ENCODE data around the gene TRAPPC10. TPM values are rescaled to one million over a fixed set of nuclear protein-coding genes. Genes with fewer than 3 reads are reported as not detected.

Gene TRAPPC10
- total and polyA plus RNA-seq, 2 donors (not counting 1 experiment from before 2014, with no cell fraction given) = 61.7 to 145 TPM

DNA sequence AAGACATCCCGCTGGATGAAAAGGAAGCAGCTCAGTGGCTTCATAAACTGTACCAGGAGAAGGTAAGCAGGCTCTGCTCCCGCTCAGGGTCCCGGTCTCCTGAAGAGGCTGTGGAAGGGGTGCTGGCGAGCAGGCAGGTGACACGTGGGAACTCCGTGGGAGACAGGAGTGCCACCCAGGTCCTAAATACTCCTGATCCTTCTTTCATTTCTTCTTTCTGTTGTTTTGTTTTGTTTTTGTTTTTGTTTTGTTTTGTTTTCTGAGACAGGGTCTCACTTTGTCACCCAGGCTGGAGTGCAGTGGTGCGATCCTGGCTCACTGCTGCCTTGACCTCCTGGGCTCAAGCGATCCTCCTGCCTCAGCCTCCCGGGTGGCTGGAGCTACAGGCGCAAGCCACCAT, 34.0 kb upstream of the TRAPPC10 start:
- CTCF ChIA-PET = interaction anchor here (0.7 to 4.0 kb wide), 4 partner anchors 168 to 806 kb away, joined by 3 to 46 read pairs (median 4); no protein-coding TSS in a partner anchor

GRCh38 chr21:43979654-43980053, 32.5 kb upstream of the TRAPPC10 start:
- H3K4me1 ChIP-seq (ENCODE audit: control insufficient read depth in 2 of 2, insufficient read depth in 2 of 2, low read length in 2 of 2) = peaks cover 0 to 6% of the 10 kb centered on the region in 2 donors
- intact Hi-C loops (cut with micrococcal nuclease) = no loop called here
- Mint-ChIP-seq H3K4me1 (peaks cover 8% of the 10 kb centered on the region), H3K27ac (no peak overlapping the region), H3K4me3 (no peak overlapping the region), H3K9me3 (ENCODE audit: insufficient read depth) (no peaks in the 10 kb centered on the region), H3K27me3 (no peaks in the 10 kb centered on the region)
- ChIA-PET POLR2A (no interaction called here), CTCF (interaction anchor here (1.9 kb wide), 1 partner anchor 813 kb away, joined by 7 read pairs; no protein-coding TSS in a partner anchor)
- H3K36me3 ChIP-seq (replicated peaks in 1 of 2; ENCODE audit: control extremely low read depth in 1 of 2, control insufficient read depth in 1 of 2, extremely low read depth in 1 of 2, insufficient read depth in 2 of 2, low read length in 1 of 2) = peaks cover 0 to 11% of the 10 kb centered on the region in 2 experiments
- 90% methylated on average over 7 of the region's 7 CpGs for WGBS (ENCODE audit: insufficient coverage)
- ATAC-seq (ENCODE audit: low read depth) = no peak
- no peaks in the 10 kb centered on the region for H3K27me3 ChIP-seq (replicated peaks in 1 of 4; ENCODE audit: control extremely low read depth in 1 of 4, control insufficient read depth in 3 of 4, insufficient read depth in 4 of 4, low read length in 3 of 4)
- no peak for DNase-seq
- H3K4me3 ChIP-seq (ENCODE audit: control extremely low read depth in 1 of 5, extremely low read depth in 1 of 5, insufficient read depth in 1 of 5, low read depth in 2 of 5, low read length in 4 of 5) = no peak overlapping the region
- H3K79me2 ChIP-seq (ENCODE audit: control insufficient read depth, insufficient read depth, low read length) = no peaks in the 10 kb centered on the region
- H3K4me2 ChIP-seq (replicated peaks; ENCODE audit: low read depth, low read length, poor library complexity, severe bottlenecking) = no peak overlapping the region
- no peaks in the 10 kb centered on the region for H4K20me1 ChIP-seq (ENCODE audit: control insufficient read depth, insufficient read depth, low read length, poor library complexity, severe bottlenecking)
- no peaks in the 10 kb centered on the region for H3K9me3 ChIP-seq (ENCODE audit: control extremely low read depth in 1 of 3, control insufficient read depth in 2 of 3, insufficient read depth in 1 of 3, low read length in 2 of 3)
- no peak overlapping the region for H3K9ac ChIP-seq (ENCODE audit: low read length)
- TF ChIP-seq EZH2 (IDR thresholded peaks at IDR 0.05; ENCODE audit: borderline replicate concordance, insufficient read depth, low read depth, low read length, poor library complexity, severe bottlenecking) = no peak
- TF ChIP-seq, protein P1, sequence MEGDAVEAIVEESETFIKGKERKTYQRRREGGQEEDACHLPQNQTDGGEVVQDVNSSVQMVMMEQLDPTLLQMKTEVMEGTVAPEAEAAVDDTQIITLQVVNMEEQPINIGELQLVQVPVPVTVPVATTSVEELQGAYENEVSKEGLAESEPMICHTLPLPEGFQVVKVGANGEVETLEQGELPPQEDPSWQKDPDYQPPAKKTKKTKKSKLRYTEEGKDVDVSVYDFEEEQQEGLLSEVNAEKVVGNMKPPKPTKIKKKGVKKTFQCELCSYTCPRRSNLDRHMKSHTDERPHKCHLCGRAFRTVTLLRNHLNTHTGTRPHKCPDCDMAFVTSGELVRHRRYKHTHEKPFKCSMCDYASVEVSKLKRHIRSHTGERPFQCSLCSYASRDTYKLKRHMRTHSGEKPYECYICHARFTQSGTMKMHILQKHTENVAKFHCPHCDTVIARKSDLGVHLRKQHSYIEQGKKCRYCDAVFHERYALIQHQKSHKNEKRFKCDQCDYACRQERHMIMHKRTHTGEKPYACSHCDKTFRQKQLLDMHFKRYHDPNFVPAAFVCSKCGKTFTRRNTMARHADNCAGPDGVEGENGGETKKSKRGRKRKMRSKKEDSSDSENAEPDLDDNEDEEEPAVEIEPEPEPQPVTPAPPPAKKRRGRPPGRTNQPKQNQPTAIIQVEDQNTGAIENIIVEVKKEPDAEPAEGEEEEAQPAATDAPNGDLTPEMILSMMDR (IDR thresholded peaks at IDR 0.05) = no peak
- no peak overlapping the region for H2AFZ ChIP-seq (ENCODE audit: insufficient read depth, low read depth, low read length, poor library complexity, severe bottlenecking)
- H3K27ac ChIP-seq (ENCODE audit: low read length in 2 of 2) = no peak overlapping the region

More for the DNA sequence above, 34.0 kb upstream of the TRAPPC10 start:
- peaks cover 8% of the 10 kb centered on the region for H3K4me1 Mint-ChIP-seq
- H3K4me3 Mint-ChIP-seq = no peak overlapping the region
- H3K27me3 Mint-ChIP-seq = no peaks in the 10 kb centered on the region
- Histone ChIP-seq H3K27ac (ENCODE audit: low read length in 2 of 2) (no peak overlapping the region), H4K20me1 (ENCODE audit: control insufficient read depth, insufficient read depth, low read length, poor library complexity, severe bottlenecking) (no peaks in the 10 kb centered on the region), H3K36me3 (replicated peaks in 1 of 2; ENCODE audit: control extremely low read depth in 1 of 2, control insufficient read depth in 1 of 2, extremely low read depth in 1 of 2, insufficient read depth in 2 of 2, low read length in 1 of 2) (peaks cover 0 to 11% of the 10 kb centered on the region in 2 experiments), H3K9me3 (ENCODE audit: control extremely low read depth in 1 of 3, control insufficient read depth in 2 of 3, insufficient read depth in 1 of 3, low read length in 2 of 3) (no peaks in the 10 kb centered on the region), H3K27me3 (replicated peaks in 1 of 4; ENCODE audit: control extremely low read depth in 1 of 4, control insufficient read depth in 3 of 4, insufficient read depth in 4 of 4, low read length in 3 of 4) (no peaks in the 10 kb centered on the region), H3K4me1 (ENCODE audit: control insufficient read depth in 2 of 2, insufficient read depth in 2 of 2, low read length in 2 of 2) (peaks cover 0 to 6% of the 10 kb centered on the region in 2 donors), H3K79me2 (ENCODE audit: control insufficient read depth, insufficient read depth, low read length) (no peaks in the 10 kb centered on the region), H3K4me2 (replicated peaks; ENCODE audit: low read depth, low read length, poor library complexity, severe bottlenecking) (no peak overlapping the region), H3K4me3 (ENCODE audit: control extremely low read depth in 1 of 5, extremely low read depth in 1 of 5, insufficient read depth in 1 of 5, low read depth in 2 of 5, low read length in 4 of 5) (no peak overlapping the region), H3K9ac (ENCODE audit: low read length) (no peak overlapping the region), H2AFZ (ENCODE audit: insufficient read depth, low read depth, low read length, poor library complexity, severe bottlenecking) (no peak overlapping the region)
- TF ChIP-seq, protein P1 (IDR thresholded peaks at IDR 0.05) = no peak
- TF ChIP-seq EZH2 (IDR thresholded peaks at IDR 0.05; ENCODE audit: borderline replicate concordance, insufficient read depth, low read depth, low read length, poor library complexity, severe bottlenecking) = no peak
- no peak overlapping the region for H3K27ac Mint-ChIP-seq
- 99% methylated on average over 8 of the region's 10 CpGs for WGBS (ENCODE audit: insufficient coverage)
- H3K9me3 Mint-ChIP-seq (ENCODE audit: insufficient read depth) = no peaks in the 10 kb centered on the region
- POLR2A ChIA-PET = no interaction called here
- intact Hi-C loops (cut with micrococcal nuclease) = no loop called here
- DNase-seq (no peak), ATAC-seq (ENCODE audit: low read depth) (no peak)
